Activated CD8-positive, alpha-beta memory T cell treated with anti-CD3 and anti-CD28 coated beads, Interleukin-2, amount 50 U/mL, for 24 hours (primary cell): ENCODE measurements around the gene TRNP1.
A peak's percentile ranks its signal among the peaks of the same experiment; 100 is the strongest.

Experiments
- DNase-seq: peaks from one replicate; pipeline ENCODE4 v3.0.0-alpha.2; 2020; ENCODE audit errors: extremely low read depth

Gene TRNP1

GRCh38 chr1:27026621-27027574 is 33.4 kb downstream of the TRNP1 start:
- no peak for DNase-seq

DNA sequence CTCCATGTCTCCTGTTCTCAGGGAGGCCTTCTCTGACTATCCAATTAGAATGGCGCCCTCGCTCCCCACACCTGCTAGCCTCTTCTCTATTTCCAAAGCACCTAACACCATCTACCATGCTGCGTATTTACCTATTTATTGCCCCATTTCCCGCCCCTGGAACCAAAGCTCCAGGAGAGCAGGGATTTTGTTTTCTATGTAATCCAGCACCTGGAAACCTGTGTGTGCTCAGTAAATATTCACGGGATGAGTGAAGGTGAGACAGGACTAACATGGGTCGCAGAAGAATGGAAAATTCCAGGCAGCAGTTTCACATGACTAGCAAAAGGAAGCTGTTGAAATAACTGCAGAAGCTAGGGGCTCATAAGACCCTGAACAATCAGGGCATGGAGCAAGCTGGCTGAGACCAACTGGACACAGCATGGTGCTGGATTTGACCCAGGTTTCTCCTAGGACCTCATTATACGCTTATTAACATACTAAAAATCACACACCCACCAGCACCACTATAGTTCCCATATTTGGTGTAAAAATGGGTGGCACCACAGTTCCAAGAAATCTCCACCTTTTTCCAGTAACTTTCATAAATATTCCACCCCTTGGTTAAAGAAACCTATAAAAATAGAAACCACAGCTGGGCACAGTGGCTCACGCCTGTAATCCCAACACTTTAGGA is 34.2 kb downstream of the TRNP1 start:
- DNase-seq: no peak

GRCh38 chr1:27029517-27029916 is 36.0 kb downstream of the TRNP1 start:
- no peak for DNase-seq

DNA sequence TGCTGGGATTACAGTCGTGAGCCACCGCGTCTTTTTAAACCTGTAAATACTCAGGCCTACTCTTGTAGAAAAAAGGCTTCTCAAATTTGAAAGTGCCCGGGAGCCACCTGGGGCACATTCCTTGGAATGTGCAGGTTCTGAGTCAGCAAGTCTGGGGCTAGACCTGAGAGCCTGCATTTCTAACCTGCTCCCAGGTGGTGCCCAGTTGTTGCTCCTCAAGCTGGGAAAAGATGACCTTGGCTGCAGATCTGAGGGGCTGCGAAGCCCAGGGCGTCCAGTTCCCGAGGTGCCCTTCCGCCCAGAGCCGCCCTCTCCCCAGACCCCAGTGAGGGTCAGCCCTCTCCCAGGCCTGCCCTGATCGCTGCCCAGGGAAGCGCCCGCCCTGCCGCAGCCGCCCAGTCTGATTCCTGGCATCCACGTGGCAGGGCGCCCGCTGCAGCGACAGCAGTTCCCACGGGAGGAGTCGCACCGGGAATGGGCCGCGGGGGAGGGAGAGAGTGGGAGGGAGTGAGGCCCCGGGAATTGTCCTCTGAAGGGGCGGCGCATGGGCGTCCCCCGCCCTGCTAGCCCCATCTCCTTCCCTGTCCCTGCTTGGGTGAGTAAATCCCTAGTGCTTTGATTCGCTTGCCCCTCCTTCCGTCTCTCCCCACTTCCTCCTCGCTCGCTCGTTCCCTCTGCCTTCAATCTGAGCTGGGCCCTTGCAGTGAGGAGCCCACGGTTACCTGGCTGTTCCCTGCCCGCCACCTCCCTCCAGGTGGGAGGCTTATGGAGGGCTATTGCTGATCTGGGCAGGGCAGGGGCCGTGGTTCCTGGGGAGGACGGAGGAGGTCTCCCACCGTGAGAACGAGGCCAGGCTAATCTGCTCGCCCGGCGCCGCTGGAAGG is 38.0 kb downstream of the TRNP1 start:
- DNase-seq: no peak

DNA sequence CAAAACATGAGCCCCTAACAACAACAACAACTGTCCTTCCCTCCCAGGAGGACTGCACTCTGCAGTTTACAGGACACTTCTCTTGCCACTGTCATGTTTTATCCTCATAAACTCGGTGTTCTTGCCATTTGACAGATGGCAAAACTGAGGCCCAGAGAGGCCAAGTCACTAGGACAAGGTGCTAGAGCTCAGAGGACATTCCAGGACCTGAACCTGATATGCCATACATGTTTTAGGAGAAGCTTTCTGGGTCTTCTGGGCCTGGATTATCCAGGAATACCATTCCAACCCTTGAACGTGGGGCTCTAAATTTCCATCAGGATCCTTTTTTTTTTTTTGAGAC is 38.6 kb downstream of the TRNP1 start:
- no peak for DNase-seq

- no peak for DNase-seq
Measured at GRCh38 chr1:27033043-27033746, 39.7 kb downstream of the TRNP1 start.

DNA sequence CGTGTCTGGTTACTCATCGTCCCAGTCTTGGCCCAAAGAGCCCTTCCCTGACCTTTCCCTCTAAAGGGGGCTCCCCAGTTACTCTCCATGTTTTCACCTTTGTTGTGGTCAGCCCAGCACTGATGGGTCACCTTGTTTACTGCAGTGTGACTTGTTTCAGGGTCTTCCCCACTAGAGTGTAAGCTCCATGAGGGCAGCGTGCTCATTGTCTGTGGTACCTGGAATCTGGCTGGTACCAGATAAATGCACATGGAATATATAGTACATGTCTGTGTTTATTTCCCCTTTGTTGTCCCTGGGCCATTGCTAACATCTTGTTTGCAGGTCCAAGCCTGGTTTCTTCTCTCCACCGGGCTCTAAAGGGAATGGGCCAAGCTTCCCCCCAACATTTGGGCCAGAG is 41.9 kb downstream of the TRNP1 start:
- no peak for DNase-seq

DNA sequence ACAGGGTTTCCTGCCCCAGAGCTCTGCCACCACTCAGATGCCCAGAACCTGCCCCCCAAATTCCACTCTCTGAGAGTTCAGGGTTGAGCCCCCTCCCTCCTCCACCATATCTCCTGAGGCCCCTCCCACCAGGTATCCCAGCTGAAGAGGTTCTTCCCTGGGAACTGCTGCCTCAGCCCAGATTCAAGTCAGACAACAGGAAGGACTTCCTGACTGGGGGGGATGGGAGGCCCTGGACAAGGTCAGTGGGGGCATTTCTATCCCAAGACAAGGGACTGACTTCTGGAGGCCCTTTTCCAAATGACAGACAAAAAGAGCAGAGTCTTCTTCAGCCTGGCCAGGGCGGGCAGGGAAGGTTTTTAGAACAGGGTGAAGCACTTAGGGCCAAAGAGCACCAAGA is 43.2 kb downstream of the TRNP1 start:
- no peak for DNase-seq

- no peak for DNase-seq
Measured at GRCh38 chr1:27037518-27037917, 44.0 kb downstream of the TRNP1 start.

DNA sequence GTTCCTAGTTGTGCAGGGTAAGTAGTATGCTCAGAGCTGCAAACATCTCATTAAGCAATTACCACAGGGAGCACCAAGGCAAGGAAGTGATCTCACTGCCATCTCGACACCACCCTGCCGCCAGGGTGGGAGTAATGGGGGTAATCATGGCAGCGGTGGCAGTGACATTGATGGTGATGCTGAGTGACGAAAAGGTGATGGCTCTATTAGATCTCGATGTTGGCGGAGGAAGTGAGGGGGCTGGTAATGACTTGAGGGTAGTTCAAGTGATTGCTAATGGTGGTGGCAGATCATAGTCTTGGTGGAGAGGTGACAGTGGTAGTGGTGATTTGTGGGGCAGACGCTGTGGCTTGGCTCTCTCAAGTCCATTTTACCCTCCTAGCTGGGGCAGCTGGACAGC is 44.5 kb downstream of the TRNP1 start:
- DNase-seq: no peak

DNA sequence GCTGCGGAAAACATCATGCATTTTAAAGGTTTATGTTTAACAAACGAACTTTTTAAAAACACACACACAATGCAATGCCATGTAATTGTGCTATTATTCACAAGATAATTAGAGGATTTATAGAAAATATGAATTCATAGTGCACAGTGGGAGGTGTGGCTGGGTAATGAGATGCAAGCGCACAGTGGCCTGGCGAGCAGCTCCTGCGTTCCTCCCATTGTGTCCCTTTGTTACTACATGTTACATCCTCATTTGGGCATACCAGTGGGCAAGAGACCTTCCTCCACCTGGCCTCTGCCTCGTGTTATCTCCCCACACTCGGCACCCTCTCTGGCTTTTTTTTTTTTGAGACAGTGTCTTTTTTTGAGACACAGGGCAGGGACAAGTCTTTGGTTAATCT is 49.2 kb downstream of the TRNP1 start:
- DNase-seq: no peak

- DNase-seq: peak; percentile 80
Measured at GRCh38 chr1:27044613-27045151, 51.2 kb downstream of the TRNP1 start.

DNA sequence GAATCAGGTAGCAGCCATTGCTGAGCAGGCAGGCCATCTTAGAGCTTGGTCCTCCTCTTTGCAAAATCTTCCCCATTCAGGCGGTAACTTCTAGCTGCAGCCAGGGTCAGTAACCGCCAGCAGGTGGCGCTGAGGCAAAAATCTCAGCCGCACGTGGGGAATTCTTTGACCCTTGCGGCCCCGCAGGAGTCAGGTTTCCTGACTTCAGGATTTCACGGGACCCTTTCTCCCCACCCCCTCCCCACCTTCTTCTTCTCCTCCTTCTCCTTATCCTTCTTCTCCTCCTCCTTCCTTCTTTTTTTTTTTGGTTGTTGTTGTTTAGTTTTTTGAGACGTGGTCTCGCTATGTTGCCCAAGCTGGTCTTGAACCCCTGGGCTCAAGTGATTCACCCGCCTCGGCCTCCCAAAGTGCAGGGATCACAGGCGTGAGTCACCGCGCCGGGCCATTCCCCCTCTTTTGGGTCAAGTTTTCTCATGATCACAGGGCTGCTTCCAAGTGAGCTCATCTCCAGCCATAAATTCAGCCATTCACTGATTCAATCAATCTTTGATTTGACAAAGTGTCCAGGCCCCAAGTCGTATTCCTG is 52.6 kb downstream of the TRNP1 start:
- peak; percentile 18 for DNase-seq

GRCh38 chr1:27047914-27048313 is 54.4 kb downstream of the TRNP1 start:
- DNase-seq: no peak

DNA sequence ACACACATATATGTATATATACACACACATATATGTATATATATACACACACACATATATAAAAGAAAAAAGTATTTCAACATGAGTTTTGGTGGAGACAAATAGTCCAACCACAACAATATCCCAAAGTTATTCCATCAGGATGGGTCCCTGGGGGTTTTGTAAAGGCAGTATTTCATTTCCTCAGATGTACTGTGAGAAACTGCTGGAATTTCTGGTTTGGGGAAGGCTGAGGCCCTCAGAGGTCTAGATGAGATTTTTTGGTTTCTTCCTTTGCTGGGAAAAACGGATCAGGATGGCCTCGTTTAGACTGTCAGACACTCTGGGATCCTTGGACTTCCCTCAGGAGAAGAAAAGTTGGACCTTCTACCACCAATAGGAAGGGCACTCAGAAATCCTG is 55.6 kb downstream of the TRNP1 start:
- DNase-seq: no peak

DNA sequence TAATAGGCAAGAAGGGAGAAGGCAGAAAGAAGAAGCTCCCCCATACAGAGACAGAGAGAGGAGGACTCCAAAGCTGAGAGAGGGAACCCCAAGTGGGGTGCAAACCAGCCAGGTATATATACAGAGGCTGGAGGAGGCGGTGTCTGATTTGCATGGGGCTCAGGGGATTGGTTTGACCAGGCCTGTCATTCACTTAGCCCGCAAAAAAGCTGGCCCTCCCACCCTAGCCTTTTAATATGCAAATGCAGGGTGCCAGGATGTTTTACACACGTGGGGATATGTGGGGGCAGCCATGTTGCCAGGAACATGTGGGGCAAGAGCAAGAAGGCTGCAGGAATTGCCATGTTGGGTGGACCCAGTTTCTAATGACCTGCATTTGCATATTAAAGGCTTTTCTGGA is 56.1 kb downstream of the TRNP1 start:
- DNase-seq: no peak
